ENCODE results near the gene NOC4L.
"Not testable (repeated sequence)": the region's sequence is repeated elsewhere in the genome, so short reads cannot be mapped to it uniquely, and the experiment has no call there.

Gene NOC4L

GRCh38 chr12:132130690-132131089, 13.6 kb upstream of the NOC4L start:
- H3K4me3 ChIP-seq (ENCODE audit: low read depth, low read length) = no peak overlapping the region
- no peak for TF ChIP-seq CTCF (IDR thresholded peaks at IDR 0.05; ENCODE audit: low read depth, low read length, missing control alignments)
- no peak for DNase-seq (ENCODE audit: low read depth)

GRCh38 chr12:132131229-132131628, 13.0 kb upstream of the NOC4L start:
- DNase-seq (ENCODE audit: low read depth) = no peak
- no peak for TF ChIP-seq CTCF (IDR thresholded peaks at IDR 0.05; ENCODE audit: low read depth, low read length, missing control alignments)
- H3K4me3 ChIP-seq (ENCODE audit: low read depth, low read length) = no peak overlapping the region

- TF ChIP-seq CTCF (IDR thresholded peaks at IDR 0.05; ENCODE audit: low read depth, low read length, missing control alignments) = no peak
- no peak for DNase-seq (ENCODE audit: low read depth)
- H3K4me3 ChIP-seq (ENCODE audit: low read depth, low read length) = no peak overlapping the region
These were observed 12.3 kb upstream of the NOC4L start for GRCh38 chr12:132131952-132132351.

GRCh38 chr12:132132609-132133430, 11.4 kb upstream of the NOC4L start:
- no peak overlapping the region for H3K4me3 ChIP-seq (ENCODE audit: low read depth, low read length)
- TF ChIP-seq CTCF (IDR thresholded peaks at IDR 0.05; ENCODE audit: low read depth, low read length, missing control alignments) = no peak
- no peak for DNase-seq (ENCODE audit: low read depth)

GRCh38 chr12:132133952-132134652, 10.2 kb upstream of the NOC4L start:
- DNase-seq (ENCODE audit: low read depth) = no peak
- TF ChIP-seq CTCF (IDR thresholded peaks at IDR 0.05; ENCODE audit: low read depth, low read length, missing control alignments) = no peak
- no peak overlapping the region for H3K4me3 ChIP-seq (ENCODE audit: low read depth, low read length)

- not testable (repeated sequence) for DNase-seq (ENCODE audit: low read depth); H3K4me3 ChIP-seq (ENCODE audit: low read depth, low read length)
These were observed 9.5 kb upstream of the NOC4L start for GRCh38 chr12:132134653-132135183.

- H3K4me3 ChIP-seq (ENCODE audit: low read depth, low read length); DNase-seq (ENCODE audit: low read depth): not testable (repeated sequence)
These were observed 8.0 kb upstream of the NOC4L start for GRCh38 chr12:132136226-132136625.

Measured in GM12864 (cell line).